Activated T-cell treated with anti-CD3 and anti-CD28 coated beads, Interleukin-2, amount 50 U/mL, for 1 hour (primary cell): ENCODE results near the gene CATSPERE.
"Not testable (repeated sequence)": the region's sequence is repeated elsewhere in the genome, so short reads cannot be mapped to it uniquely, and the experiment has no call there.

Experiments used
- DNase-seq: peaks from one replicate; pipeline ENCODE4 v3.0.0-alpha.2; 2020

Gene CATSPERE

DNA sequence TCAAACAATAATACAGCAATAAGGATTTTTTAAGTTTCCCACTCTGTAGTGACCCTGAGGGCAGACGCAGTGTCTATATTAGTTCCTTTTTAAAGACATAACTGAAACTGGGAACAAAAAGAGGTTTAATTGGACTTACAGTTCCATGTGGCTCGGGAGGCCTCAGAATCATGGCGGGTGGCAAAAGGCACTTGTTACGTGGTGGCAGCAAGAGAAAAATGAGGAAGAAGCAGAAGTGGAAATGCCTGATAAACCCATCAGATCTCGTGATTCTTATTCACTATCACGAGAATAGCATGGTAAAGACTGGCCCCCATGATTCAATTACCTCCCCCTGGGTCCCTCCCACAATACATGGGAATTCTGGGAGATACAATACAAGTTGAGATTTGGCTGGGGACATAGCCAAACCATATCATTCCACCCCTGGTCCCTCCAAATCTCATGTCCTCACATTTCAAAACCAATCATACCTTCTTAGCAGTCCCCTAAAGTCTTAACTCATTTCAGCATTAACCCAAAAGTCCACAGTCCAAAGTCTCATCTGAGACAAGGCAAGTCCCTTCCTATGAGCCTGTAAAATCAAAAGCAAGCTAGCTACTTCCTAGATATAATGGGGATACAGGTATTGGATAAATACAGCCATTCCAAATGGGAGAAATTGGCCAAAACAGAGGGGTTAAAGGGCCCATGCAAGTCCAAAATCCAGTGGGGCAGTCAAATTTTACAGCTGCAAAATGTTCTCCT lies 205.8 kb downstream of the CATSPERE start:
- not testable (repeated sequence) for DNase-seq

DNA sequence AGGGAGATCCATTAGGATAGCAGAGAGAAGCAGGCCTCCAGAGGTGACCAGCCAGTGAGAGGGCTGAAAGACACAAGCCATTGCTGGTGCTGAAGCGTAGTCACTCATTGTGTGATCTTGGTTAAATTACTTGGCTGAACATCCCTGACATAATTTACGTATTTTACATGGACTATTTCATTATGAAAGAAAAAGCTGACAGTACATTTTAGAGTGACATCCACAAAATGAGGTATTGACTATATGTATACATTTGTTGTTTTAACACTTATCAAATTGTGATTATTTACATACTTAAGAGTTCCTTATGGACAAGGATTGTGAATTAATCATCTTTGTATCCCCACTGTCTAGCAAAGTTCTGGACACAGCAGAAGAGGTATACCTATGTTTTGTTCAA lies 206.7 kb downstream of the CATSPERE start:
- no peak for DNase-seq

DNA sequence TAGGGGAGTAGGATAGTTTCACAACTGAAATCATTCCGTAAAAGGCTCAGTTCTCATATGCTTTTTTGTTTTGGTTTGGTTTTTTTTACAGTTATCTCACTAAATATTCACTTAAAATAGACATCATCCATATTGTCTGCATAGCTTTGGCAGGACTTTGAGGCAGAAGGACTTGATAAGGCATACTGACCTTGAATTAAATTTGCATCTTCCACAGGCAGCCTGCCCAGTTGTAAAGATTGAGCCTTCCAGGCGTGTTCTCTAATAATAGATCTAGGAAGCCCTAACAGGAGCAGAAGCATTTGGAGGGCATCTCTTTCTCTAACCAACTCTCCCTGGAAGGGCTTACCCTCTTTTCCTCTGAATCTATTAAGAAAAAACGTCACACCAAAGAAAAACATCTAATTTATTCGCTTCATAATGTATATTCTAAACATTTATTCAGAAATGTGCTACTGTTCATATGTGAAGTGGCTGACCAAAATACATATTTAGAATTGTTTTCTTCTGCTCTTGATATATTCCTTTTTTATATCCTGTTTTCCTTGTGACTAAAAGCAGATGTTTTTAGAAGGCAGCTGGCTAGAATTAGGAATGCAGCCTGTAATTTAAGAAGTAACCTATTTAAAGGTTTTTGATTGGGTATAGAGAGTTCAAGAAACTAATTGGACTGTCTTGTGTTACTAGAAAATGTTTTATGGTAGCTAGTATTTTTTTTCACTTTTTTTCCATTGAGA lies 212.0 kb downstream of the CATSPERE start:
- DNase-seq, result no peak

DNA sequence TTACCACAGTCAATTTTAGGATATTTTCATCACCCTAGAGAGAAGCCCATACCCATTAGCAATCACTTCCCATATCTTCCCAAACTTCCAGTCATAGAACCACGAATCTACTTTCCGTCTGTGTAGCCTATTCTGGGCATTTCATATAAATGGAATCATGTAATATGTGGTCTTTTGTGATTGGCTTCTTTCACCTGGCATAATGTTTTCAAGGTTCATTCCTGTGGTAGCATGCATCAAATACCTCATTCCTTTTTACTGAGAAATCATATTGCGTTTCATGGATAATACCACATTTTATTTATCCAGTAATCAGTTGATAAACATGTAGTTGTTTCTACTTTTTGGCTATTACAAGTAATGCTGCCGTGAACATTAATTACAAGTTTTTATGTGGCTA lies 213.4 kb downstream of the CATSPERE start:
- DNase-seq, result no peak

DNA sequence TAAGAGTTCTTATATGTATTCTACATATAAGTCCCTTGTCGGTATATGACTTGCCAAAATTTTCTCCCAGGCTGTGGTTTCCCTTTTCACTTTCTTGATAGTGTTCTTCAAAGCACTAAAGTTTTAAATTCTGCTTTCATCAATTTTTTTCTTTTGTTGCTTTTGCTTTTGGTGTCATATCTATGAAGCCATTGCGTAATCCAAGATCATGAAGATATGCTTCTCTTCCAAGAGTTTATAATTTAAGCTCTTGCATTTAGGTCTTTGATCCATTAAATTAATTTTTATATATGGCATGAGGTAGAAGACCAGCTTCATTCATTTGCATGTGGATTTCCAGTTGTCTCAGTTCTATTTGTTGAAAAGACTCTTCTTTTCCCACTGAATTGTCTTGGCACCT lies 214.1 kb downstream of the CATSPERE start:
- DNase-seq, result no peak

DNA sequence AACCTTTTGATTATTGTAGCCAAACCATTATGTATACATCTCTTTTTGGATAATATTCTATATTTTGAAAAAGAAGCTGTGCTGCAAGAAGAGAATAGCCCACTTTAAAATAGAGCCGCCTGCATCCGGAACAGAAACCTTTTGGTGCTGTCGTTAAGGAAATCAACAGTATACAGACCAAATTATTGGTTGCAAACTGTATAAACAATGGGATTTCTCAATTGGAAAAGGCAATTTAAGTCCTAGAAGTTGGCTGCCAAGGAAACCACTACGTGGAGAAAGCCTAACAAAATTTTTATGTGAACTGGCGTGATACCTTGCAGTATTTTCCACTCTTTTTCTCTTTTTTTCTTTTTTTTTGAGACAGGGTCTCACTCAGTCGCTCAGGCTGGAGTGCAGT lies 217.6 kb downstream of the CATSPERE start:
- DNase-seq, result no peak

DNA sequence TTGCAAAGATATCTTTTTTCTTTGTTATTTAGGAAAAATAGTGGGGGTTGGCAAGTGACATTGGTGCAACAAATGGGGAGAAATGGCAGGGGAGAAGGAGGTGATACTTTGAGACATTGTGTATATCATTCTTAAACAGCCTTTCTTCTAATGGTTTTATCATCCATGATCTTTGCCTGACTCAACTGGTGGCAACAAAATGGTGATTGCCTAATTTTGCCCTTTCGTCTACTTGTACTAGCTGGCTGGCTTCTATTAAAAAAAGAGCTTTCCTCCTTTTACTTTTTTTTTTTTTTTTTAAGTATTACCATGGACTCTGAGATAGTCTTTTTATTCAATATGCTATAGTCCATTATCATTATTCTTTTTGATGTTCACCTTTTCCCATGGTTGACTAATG lies 219.6 kb downstream of the CATSPERE start:
- DNase-seq, result no peak

DNA sequence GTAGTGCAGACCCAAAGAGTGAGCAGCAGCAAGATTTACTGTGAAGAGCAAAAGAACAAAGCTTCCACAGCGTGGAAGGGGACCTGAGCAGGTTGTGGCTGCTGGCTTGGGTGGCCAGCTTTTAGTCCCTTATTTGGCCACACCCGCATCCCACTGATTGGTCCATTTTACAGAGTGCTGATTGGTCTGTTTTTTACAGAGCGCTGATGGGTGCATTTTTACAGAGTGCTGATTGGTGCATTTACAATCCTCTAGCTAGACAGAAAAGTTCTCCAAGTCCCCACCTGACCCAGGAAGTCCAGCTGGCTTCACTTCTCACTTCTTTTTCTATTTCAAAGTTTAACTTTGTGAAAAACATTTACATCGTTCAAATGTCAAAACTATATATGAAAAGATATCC lies 221.0 kb downstream of the CATSPERE start:
- DNase-seq, result not testable (repeated sequence)
